Measurements from ENCODE around the gene PAQR8.
"Not testable (repeated sequence)": the region's sequence is repeated elsewhere in the genome, so short reads cannot be mapped to it uniquely, and the experiment has no call there.

PAQR8 gene

DNA sequence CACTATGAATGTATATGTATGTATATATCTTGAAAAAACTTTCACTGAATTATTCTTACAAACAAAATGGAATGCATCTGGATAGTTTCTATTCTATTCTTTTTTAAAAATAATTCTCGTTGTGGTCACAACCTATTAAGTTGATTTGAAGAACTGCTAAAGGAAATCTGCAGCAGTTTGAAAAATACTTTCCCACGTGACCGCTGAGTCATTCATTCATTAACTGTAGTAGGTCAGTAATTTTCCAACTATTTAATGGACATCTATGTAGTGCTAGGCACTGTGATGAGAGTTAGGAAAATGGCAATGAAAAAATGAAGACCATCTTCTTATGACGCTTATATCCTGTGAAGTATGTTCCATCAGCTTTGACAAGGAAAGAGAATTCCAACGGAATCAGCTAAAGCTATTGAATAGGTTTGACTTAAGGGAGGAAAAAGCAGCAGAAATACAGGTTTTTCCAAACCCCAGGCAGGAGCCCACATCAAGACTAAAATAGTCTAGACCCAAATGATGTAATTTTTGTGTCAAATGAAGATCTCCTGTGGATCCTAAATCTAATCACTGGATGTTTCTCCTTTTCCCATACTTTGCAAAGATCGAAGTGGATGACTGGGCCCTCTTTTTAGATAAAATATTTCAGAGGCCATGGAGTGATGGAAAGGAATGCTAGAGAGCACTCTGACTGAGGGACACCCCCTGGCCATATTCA, 54.1 kb downstream of the PAQR8 start:
- peak; percentile 50 for DNase-seq

DNA sequence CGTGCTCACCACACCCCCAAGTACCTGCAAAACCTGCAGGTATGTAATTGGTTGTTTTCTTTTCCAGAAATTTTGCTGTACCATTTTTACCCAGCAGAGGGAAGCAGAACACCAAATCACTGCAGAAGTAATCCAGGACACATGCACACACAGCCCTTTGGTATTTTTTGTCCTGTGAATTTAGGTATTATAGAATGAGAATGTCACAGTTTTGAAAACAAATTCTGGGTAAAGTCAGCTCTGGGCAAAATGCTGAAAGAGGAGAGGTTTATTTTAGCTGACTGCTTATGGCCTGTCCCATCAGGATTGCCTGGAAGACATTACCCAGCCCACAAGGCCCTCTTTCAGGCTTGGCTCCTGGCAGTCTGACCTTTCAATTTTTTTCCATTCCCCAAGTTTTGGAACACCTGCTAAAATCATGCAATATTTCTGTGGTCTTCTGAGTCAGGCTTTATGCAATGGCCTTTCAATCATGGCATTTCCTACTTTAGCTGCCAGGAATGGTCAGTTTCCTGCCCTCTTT, 54.7 kb downstream of the PAQR8 start:
- DNase-seq = peak; percentile 87

DNA sequence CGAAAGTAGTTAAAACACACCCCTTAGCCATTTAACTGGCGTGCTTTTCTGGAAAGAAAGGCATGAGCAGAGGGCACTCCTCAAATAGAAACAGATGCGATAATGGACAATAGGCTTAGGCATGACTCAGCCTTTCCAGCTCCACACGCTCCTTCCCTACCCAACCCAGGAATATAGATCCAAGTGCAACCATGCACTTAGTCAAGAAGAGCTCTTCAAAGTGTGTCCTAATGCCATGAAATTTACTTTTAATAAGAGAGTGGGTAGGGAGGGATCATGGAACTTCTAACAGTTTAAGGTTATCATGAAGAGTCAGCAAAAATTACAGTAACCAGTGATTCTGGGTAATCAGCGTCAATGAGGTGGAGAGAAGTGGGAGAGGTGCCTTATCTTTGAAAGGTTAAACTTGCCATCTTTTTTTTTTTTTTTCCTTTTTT, 55.7 kb downstream of the PAQR8 start:
- DNase-seq = peak; percentile 71

DNA sequence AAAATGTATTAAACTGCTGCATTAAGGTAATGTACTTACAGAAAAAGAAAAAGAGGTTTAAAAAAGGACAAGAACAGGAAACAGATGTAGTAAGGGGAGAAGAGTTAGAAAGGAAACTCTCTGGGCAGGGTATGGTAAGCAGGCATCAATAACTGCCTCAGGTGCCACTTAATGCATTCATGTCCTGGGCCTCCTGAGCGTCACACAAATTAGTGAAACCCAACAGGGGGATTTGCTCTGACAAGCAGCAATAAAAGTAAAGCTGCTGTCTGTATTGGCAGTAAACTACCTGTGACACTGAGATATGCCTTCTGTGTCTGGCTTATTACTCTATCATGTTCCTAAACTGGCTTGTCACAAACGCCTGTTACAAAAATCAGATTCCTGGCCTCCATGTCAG, 56.7 kb downstream of the PAQR8 start:
- DNase-seq = no peak

DNA sequence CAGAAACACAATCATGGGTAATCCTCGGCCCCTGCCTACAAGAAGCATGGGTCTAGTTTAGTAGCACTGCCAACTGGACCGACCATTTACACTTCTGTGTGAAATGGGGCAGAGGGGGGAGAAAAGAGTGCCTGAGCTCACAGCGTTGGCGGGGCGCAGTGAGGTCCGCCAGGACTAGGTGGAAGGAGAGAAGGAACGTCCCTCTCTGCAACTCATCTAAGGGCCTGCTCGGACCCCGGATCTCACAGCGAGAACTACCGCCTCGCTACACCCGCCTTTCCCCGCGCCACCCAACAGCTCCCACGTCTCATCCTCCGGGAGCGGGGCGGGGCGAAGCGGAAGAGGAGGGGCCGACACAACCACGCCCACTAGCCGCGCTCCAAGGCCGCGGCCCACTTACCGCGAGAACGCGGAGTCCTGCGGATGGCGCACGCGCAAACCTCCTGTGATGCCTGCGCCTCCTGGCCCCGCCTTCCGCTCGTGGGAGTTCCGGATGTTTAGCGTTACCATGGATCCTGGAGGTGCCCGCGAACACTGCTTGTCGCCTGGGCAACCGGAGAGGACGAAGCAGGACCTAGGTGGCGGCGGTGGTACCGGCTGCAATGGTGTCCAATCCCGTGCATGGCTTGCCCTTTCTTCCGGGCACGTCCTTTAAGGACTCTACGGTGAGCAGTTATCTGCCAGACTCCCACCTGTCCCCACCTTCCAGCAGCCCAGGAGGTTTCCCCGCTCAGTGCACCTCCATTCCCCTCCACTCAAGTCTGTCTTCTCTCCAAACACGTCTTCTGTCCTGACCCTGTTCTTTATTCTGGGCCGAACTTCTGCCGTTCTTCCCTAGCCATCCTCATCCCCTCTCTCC, 58.1 kb downstream of the PAQR8 start, which contains the start of gene EFHC1:
TSS of gene EFHC1 (plus strand) at position 534 of the 859 bp plus-strand sequence. CDS start at position 603, 69 bp downstream.
- peak; percentile 99 for DNase-seq

DNA sequence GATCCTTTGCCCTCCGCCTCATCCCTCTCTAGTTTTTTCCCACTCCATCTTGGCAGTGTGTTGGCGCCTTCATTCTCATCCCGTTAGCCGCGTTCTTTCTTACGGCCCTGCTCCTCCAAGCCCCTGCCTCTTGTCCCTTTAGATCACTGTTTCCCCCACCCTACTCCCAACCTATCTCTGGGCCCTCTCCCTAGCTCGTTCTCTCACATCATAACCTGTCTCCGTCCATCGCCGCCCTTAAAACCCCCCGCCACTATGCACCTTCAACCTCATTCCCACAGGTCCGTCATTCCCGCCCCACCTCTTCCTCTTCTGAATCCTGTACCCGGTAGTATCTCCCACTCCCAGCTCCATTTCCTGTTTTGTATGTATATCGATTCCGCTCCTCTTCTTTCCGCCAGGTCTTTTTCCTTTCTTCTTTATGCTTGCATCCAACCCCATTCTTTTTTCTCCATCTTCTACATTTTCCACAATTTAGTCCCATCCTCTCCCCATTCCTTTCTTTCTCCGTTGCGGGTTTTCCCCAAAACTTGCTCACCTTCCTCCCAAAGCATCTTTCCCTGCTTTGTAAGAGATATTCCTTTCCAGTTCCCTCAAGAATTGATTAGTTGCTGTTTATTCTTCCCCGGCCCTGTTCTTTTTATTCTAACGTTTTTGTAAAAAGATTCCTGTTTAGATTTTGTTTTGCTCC, 58.9 kb downstream of the PAQR8 start:
- no peak for DNase-seq

DNA sequence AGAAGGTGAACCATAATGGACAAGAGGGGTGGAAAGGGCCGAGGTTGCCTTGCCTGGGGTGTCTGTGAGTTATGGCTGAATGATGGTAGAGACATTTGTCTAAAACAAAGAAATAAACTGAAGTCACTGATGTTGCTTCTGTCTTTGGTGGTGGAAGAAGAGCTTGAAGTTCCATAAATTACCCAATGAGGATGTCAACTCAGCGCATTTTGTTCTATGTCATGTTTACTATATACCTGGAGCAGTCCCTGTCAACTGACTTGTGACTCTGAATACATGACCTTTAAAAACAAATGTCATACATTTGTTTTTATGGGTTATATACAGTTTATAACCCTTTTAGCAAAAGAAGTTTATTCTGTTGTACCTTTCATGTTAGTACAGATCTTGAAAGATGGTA, 60.2 kb downstream of the PAQR8 start:
- DNase-seq = no peak

DNA sequence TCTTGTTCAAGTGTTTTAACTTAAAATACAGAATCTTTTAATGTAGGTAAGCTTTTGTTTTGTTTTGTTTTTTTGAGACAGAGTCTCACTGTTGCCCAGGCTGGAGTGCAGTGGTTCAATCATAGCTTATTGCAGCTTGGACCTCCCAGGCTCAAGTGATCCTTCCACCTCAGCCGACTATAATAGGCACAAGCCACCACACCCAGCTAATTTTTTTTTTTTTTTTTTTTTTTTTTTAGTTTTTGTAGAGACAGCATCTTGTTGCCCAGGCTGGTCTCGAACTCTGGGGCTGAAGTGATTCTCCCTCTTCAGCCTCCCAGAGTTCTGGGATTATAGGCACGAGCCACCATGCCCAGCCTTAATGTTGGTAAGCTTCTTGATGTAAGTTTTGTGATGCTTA, 61.5 kb downstream of the PAQR8 start:
- DNase-seq = no peak

DNA sequence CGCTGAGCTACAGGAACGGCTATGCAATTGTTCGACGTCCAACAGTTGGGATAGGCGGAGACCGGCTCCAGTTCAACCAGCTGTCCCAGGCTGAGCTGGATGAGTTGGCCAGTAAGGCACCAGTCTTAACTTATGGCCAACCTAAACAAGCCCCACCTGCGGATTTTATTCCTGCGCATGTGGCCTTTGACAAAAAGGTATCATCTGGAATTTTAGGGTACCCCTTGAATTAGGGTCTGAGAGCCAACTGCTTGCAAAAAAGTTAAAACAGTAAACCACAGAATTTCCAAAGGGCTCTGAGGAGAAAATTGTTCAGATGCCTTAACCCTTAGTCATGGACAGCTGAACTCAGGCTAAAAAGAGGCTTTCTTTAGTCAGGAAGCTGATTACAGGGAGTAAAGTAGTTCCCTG, 62.0 kb downstream of the PAQR8 start:
- DNase-seq = no peak

DNA sequence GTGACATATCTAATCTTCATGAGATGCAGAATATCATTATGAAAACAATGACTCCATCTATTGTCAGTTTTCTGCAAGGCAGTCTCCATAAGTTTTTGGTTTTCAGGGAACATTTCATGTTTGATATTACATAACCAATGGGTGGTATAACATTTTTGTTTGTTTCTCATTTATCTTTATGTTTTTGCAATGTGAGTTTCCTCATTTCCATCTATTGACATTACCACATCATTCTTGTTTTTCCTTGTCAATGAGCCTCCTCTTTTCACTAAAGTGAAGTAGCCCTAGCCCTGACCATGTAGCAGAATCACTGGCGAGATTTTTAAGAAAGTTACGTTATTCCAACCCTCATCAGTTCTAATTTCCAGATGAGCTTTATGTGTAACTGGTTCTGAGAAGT, 62.6 kb downstream of the PAQR8 start:
- DNase-seq = peak; percentile 22

DNA sequence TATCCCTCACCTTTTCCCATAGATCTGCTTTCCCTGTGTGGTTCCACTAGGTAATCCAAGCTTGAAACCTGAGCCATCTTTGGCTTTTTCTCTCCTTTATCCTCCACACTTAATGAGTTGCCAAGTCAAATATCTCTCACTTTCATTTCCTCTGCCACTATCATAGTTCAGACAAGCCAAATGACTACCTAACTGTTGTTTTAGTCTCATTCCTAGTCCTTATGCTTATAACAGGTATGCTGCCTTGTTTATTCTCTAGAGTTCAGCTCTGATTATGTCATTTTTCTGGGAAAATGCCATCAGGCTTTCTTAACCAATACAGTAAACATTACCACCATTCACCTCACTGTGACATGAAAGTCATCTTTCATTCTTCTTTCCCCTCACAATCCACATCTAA, 64.7 kb downstream of the PAQR8 start:
- no peak for DNase-seq

DNA sequence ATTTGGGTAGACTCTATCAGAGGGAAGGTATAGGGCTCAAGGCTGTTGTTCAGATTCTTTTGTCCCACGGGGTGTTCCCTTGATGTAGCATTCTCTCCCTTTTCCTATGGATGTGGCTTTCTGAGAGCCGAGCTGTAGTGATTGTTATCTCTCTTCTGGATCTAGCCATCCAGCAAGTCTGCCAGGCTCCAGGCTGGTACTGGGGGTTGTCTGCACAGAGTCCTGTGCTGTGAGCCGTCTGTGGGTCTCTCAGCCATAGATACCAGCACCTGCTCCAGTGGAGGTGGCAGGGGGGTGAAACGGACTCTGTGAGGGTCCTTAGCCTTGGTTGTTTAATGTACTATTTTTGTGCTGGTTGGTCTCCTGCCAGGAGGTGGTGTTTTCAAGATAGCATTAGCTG, 71.3 kb downstream of the PAQR8 start:
- DNase-seq = not testable (repeated sequence)

DNA sequence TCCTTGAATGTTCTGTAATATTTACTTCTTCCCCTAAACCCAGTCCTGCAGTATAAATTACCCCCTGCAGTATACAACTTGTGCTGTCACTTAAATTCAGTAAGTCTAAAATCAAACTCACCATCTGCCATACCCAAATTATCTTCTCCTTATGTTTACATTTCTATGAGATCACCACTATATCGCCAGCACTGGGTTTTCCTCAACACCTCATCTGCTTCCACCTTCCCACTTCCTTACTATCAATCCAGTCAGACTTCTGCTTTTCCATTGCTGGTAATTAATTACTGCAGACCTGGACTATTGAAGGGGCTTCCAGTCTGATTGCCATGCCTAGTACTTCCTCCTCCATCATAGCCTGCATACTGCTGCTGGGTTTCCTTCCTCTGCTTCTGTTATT, 73.4 kb downstream of the PAQR8 start:
- DNase-seq = no peak

DNA sequence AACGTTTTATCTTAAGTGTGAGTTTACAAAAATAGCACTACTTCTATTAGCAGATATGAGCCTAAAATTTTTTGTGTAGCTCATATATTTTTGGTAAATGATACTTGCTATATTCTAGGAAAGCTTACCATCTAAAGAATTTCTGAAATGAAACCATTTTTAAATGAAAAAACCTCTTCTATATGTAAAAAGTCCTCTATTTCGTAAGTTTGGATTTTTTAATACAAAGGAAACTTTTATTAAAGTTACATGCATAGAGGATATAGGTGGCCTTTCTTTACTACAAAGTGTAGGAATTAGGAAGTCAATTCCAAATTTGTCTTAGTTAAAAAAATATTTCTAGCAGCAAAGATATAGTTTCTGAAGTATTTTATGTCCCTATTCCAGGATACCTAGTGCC, 77.0 kb downstream of the PAQR8 start:
- DNase-seq = no peak

DNA sequence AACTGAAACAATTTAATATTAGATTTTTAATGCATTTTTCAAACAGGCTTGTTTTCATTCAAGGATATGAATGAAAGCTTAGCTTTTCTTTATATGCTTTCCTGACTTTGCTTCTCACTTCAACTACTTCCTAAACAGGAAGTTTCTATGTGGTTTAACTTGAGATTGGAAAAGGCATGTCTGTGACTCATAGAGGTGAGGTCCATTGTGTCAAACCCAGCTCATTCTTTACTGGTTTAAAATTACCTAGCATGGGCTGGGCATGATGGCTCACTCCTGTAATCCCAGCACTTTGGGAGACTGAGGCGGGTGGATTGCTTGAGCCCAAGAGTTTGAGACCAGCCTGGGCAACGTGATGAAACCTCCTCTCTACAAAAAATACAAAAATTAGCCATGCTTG, 92.6 kb downstream of the PAQR8 start:
- no peak for DNase-seq

DNA sequence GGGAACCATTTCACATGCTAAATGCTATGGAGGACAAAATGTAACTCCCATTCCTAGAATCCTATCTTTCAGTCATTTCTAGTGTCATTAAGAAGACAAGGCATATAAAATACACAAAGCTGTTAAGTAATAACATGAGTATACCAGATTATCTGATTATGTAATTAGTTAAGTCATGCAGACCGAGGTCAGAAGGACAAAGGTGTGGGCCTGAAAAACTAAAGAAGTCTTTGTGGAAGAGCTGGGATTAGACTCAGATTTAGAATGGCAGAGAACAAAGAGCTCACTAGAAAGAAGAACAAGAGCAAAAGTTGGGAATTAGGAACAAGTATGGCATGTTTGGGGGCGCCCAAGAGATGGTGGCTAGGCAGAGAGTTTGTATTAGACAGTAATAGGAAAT, 95.1 kb downstream of the PAQR8 start:
- no peak for DNase-seq
